Choroid plexus epithelial cell (primary cell): Measurements from ENCODE around the gene TCEANC.
A peak's percentile ranks its signal among the peaks of the same experiment; 100 is the strongest.

ENCODE experiments used
- DNase-seq: peaks from one replicate; pipeline ENCODE4 v3.0.0-alpha.2; 2010; ENCODE audit warnings: low read depth
- H3K4me3 ChIP-seq: 2 replicates; pipeline ENCODE4 v1.5.1; 2011; ENCODE audit warnings: low read depth, mild to moderate bottlenecking, control low read depth, low read length, moderate library complexity
- TF ChIP-seq, protein P1 (sequence below): conservative IDR thresholded peaks from 2 replicates; pipeline ENCODE4 v1.5.1; 2011; ENCODE audit warnings: low read depth, mild to moderate bottlenecking, control low read depth, inconsistent platforms, low read length, moderate library complexity

The TCEANC gene, protein sequence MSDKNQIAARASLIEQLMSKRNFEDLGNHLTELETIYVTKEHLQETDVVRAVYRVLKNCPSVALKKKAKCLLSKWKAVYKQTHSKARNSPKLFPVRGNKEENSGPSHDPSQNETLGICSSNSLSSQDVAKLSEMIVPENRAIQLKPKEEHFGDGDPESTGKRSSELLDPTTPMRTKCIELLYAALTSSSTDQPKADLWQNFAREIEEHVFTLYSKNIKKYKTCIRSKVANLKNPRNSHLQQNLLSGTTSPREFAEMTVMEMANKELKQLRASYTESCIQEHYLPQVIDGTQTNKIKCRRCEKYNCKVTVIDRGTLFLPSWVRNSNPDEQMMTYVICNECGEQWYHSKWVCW

DNA sequence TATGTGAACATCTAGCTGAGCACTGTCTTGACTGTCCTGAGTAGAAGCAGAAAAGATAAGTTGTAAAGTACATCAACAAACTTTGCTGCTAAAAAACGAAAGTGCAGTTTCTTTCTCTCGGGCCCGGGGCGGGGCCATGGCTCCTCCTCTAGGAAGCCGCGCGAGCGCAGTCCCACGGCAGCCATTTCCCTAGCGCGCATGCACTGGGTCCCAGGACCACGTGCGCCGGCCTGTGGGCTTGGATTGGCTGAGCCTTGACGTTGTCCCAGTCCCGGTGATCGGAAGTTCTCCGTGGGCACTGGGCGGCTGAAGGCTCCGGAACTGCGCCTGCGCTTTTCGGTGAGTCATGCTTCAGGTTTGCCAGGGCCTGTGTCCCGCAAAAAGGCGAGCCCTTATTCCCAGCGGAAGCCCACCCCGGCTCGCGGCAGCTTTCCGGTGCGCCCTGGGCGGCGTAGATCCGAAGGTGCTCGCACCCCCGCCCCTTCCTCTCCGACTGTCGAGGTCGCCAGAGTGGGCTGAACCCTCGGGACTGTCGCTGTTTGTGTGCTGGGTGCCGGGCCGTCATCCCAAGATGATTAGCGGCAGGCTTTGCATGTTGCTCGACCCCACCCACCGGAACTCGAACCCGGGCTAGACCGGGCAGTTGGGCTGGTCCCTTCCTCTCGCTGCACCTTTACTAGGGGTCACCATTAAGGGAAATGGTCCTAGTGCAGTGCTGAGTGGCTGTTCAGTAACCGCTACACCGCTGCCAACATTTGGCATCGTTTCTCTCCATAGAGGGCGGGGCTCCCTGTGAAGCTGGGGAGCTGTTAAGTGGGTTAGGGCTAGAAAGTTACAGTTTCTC, at the start of gene TCEANC:
Gene TCEANC (plus strand): TSS at position 292 of the 844 bp plus-strand sequence. CDS start 9,368 bp downstream, outside the sequence.
- H3K4me3 ChIP-seq: peak within 1 kb of the TSS; percentile 74

DNA sequence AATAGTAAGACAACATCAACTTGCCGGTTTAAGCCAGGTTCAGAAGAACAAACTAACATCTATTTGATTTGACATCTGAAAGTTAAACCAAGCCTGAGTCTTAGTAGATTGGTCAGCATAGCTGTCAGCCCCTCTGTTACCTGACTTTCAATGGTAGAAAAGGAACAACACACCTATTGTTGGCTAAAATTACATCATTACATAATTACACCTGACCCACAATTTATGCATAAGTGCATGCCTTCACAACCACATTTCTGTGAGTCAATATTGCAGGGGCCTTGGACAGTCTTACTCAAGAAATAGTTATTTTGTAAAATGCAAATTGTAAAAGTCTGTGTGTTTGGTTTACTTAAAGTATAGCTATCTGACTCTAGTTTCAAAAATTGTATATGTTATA, 47.3 kb upstream of the TCEANC start:
- no peak overlapping the region for H3K4me3 ChIP-seq
- DNase-seq: no peak
- TF ChIP-seq, protein P1, sequence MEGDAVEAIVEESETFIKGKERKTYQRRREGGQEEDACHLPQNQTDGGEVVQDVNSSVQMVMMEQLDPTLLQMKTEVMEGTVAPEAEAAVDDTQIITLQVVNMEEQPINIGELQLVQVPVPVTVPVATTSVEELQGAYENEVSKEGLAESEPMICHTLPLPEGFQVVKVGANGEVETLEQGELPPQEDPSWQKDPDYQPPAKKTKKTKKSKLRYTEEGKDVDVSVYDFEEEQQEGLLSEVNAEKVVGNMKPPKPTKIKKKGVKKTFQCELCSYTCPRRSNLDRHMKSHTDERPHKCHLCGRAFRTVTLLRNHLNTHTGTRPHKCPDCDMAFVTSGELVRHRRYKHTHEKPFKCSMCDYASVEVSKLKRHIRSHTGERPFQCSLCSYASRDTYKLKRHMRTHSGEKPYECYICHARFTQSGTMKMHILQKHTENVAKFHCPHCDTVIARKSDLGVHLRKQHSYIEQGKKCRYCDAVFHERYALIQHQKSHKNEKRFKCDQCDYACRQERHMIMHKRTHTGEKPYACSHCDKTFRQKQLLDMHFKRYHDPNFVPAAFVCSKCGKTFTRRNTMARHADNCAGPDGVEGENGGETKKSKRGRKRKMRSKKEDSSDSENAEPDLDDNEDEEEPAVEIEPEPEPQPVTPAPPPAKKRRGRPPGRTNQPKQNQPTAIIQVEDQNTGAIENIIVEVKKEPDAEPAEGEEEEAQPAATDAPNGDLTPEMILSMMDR: no peak

More for the DNA sequence above, at the start of gene TCEANC:
- TF ChIP-seq, protein P1: no peak
- peak; percentile 98 for DNase-seq

DNA sequence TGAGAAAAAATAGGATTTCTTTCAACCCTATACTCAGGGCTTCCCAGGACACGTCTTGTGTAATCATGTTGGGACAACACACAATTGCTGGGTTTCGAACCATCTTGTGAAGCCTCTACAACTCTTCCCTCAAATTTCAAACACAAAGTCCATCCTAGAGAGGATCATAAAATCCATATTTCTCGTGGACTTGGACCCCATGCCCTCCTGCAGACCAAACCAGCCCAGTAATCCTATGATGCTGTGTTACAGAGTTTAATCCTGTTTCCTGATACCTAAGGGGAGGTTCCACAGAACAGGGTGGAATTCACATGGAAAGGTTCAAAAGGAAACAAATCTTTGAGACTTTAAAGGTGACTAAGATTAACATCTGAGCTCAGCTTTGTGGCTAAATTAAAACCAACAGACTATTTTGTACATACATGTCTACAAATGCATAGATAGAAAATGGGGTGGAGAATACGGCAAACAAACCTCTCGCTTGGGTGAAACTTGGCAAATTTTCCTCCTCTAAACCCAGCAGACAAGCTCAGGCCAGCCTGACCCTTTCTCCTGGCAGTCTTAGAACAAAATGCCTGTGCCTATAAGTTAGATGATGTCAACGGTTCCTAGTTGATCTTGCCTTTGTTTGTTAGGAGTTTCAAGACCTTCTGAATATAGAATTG, 45.5 kb upstream of the TCEANC start:
- TF ChIP-seq, protein P1: no peak
- no peak overlapping the region for H3K4me3 ChIP-seq
- no peak for DNase-seq

DNA sequence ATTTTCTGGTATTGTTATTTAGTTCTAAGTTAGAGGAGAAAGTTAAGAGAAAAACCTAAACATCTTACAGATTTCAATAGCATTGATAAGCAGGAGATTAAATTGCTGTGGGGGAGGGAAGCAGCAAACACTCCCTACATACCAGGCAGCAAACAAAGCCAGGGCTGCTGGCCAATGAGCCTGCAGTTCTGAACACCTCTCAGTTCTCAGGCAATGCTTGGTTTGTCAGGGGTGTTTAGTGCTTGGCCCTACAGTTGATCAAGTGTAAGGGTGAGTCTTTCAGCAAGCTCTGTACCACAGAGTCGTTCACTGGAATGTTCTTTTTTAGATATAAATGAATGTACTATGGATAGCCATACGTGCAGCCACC, 45.0 kb upstream of the TCEANC start:
- DNase-seq: no peak
- TF ChIP-seq, protein P1: no peak
- H3K4me3 ChIP-seq: no peak overlapping the region

DNA sequence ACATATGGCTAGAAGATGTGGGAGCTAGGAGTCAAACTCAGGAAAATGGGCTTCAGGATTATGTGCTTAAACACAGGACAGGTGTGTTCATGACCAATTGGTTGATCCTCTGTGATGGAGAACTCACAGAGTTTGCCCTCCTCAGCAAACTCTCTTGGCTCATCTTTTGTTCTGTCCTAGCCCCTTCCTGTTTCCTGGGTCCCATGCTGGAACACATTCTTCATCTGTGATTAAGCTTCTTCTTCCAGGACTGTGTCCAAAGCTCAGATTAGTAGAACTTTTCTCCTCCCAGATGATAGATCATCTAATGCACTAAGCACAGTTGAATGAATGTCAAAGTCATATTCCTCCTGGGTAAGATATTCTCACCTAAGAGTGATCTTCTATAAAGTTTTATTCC, 38.8 kb upstream of the TCEANC start:
- H3K4me3 ChIP-seq: no peak overlapping the region
- TF ChIP-seq, protein P1: no peak
- no peak for DNase-seq

DNA sequence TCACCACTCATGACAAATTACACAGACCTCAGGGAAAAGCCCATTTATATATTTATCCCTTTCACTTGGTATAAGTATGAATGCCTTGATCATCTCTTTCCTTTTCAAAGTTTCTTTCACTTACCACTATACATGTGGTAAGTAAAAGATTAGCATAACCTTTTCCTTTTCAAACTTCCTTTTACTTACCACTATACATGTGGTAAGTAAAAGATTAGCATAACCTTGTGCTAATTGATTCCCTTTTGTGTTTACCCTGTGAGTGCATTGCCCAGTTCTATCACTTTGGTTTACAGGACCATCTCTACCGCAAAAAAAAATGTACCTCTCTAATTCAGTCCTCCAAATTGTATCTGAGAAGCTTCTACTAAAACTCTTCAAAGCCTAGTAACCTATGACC, 32.7 kb upstream of the TCEANC start:
- TF ChIP-seq, protein P1: no peak
- no peak for DNase-seq
- no peak overlapping the region for H3K4me3 ChIP-seq
